ENCODE data around the gene PLK5.

DNA sequence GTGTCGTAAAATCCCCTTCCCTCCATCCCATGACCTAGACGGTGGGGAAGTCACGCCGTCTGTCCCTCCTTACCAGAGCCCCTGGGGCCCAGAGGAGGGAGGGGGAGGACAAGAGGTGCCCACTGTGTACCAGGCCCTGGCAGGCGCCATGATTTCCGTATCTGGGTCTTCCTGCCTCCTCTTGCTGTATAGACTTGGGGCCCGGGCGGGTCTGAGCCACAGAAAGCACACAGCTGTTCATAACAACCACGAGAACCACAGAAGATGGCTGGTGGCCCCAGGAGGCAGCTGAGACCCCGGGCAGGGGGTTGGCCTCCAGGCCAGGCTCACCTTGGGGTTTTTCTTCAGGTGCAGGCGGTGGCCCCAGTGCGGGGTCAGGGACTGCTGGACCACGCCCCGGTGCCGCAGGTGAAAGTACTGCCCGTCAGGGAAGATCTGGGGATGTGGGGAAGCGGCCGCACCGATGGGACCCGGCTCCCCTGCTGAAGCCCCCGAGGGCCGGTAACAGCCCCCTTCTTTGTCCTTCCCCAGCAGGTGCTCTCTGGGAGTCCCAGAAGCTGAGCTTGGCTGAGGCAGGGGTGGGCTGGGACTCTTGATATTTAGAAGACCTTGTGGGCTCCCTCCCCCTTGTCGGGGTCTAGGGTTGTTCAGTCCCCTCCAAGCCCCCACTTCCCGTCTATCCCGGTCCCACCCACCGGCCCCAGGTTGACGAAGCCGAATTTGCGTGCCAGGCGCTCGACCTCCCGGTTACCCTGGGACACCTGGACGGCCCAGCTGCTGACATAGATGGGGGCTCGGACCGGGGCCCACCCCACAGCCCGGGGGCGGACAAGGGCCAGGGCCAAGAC, 34.2 kb upstream of the PLK5 start:
- TF ChIP-seq, protein P1, sequence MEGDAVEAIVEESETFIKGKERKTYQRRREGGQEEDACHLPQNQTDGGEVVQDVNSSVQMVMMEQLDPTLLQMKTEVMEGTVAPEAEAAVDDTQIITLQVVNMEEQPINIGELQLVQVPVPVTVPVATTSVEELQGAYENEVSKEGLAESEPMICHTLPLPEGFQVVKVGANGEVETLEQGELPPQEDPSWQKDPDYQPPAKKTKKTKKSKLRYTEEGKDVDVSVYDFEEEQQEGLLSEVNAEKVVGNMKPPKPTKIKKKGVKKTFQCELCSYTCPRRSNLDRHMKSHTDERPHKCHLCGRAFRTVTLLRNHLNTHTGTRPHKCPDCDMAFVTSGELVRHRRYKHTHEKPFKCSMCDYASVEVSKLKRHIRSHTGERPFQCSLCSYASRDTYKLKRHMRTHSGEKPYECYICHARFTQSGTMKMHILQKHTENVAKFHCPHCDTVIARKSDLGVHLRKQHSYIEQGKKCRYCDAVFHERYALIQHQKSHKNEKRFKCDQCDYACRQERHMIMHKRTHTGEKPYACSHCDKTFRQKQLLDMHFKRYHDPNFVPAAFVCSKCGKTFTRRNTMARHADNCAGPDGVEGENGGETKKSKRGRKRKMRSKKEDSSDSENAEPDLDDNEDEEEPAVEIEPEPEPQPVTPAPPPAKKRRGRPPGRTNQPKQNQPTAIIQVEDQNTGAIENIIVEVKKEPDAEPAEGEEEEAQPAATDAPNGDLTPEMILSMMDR (IDR thresholded peaks at IDR 0.05; ENCODE audit: low read depth, low read length, poor library complexity, severe bottlenecking): no peak
- no peak for TF ChIP-seq EZH2phosphoT487 (IDR thresholded peaks at IDR 0.05; ENCODE audit: borderline replicate concordance, low read length)

Data from DOHH2 (cell line).